NCI-H1092 treated with DMSO at 0.1 percent for 48 hours (cell line): ENCODE results near the gene IL25.
"Not testable (repeated sequence)": the region's sequence is repeated elsewhere in the genome, so short reads cannot be mapped to it uniquely, and the experiment has no call there.

ENCODE experiments used
- DNase-seq: peaks from one replicate; lab custom pipeline; 2025; lab: John Stamatoyannopoulos, UW

IL25 gene

DNA sequence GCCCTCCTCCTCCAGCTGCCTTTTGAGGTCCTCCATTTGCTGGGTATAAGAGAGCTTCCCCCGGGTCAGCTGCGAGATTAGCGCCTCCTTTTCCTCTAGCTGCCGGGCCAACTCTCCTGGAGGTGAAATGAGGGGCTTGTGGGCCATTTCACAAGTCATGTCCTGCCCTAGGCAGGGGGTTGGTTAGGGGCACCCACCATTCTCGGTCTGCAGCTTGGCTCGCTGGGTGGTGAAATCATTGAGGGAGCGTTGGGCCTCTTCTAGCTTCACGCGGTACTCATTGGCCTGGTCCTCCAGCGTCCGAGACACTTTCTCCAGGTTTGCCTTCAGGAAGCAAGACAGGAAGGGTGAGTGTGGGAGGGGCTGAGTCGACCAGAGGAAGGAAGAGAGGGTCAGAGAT, 16.8 kb downstream of the IL25 start:
- DNase-seq, result no peak

GRCh38 chr14:23389871-23390270, 17.3 kb downstream of the IL25 start:
- DNase-seq, result not testable (repeated sequence)

GRCh38 chr14:23392613-23393012, 20.0 kb downstream of the IL25 start:
- DNase-seq, result no peak

DNA sequence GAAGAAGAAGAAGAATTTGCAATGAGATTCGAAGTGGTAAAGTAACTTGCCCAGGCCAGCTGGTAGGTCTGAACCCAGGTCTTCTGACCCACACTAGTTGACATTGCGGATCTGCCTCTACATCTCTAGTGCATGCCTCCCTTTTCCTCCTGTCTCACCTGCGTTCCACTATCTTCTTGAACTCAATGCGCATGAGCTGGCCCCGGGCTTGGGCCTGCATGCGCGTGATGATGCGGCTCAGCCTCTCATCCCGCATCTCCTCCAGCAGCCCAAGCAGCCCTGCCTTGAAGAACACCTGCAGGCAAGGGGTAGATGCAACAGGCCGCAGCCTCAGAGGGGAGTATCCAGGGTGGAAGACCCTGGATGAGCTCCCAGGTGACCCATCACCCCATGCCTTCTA, 23.5 kb downstream of the IL25 start:
- DNase-seq, result no peak

- no peak for DNase-seq
These were observed 24.3 kb downstream of the IL25 start for GRCh38 chr14:23396781-23397407.

- peak; percentile 90 for DNase-seq
These were observed 25.7 kb downstream of the IL25 start for GRCh38 chr14:23398348-23398747.

DNA sequence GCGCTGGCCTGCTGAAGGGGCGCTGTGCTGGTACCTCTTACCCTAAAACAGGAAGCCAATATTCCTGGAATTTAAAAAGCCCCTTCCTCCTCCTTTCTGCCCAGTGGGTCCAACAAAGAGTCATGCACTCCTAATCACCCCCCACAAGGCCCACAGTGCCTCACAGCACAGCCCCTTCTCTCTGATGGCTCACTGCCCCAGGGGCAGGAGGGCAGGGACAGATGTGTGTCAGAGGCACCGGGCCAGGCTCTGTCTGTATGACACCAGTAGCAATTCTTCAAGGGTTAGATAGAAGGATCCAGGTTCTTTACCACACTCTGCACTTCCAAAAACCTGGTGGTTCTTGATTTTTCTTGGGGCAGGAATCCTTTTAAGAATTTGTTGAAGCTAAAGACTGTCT, 26.5 kb downstream of the IL25 start:
- no peak for DNase-seq

DNA sequence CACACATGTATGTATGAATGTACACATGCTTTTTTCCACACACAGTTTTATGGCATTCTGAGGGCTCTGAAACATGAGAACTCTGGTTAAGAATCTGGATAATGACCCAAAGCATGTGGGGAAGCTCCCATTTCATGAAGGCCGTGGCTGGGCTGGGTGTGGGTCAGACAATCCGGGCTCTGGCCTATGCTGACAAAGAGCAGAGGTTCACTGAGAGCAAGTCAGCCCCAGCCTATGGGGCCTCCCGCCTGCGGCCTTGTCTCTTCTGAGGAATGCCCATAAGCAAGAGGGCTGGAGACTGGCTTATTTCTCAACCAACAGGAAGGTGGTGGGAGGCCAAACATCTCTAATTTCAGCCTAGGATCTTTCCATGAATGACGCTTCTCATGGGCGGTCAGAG, 27.0 kb downstream of the IL25 start:
- no peak for DNase-seq

GRCh38 chr14:23400496-23401149, 28.0 kb downstream of the IL25 start:
- DNase-seq, result not testable (repeated sequence)

DNA sequence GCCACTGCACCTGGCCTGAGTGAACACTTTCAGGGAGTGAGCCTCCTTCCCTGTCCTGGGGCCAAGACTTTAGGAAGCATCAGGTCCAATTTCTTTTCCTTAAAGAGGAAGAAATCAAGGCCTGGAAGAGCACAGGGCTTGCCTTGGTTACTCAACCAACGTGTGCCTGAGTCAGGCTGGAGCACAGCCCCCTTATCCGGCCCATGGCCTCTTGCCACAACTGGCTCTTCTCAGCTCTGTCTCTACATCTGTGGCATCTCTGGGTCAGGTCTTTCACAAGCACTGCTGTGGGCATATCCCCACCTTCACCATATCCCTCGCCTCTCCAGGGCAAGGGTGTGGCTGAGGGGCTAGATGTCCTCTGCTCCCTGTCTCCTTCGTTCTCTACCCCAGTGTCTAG, 28.7 kb downstream of the IL25 start:
- DNase-seq, result no peak

DNA sequence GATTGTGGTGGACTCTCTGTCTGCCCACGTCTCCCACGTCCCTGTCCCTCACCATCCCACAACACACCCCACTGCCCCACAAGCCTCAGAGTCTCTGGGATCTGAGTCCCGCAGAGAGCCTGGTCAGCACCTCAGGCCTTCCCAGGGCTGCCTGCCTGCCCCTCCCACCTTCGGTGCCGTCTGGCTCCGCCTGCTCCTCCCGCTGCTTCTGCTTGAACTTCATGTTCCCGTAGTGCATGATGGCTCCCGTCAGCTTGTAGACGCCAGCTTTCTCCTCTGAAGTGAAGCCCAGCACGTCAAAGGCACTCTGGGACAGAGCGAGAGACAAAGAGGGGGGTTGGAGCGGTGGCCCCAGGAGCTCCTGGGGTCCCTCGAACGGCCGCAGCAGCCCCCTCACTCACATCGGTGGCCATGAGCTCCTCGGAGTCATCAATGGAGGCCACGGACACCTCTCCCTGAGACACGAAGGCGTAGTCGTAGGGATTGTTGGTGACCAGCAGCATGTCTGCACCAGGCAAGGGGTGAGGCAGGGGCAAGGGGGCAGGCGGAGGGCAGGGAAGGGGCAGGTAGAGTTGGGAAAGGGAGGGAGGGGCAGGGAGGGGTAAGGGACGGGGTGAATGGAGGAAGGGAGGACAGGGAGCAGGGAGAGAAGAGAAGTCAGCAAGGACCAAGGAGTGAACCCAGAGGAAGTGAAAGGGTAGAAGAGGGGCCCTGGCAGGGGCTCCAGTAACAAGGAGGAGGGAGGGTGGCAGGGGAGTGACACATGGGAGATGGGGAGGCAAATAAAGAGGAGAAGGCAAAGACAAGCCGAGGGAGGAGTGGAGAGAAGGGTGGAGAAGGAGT, 29.9 kb downstream of the IL25 start:
- DNase-seq, result no peak

DNA sequence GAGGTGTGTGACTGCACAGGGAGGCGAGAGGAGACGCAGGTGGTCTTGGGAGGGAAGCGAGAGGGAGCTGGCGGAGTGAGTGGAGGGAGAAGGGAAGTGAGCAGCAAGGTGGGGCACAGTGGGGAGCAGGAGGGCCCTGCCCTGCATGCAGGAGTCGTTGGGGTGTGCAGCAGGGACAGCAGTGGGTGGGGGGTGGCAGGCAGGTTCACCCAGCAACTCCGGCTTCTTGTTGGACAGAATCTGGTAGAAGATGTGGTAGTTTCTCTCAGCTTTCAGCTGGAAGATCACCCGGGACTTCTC, 30.5 kb downstream of the IL25 start:
- no peak for DNase-seq

- no peak for DNase-seq
These were observed 31.3 kb downstream of the IL25 start for GRCh38 chr14:23403908-23404307.

DNA sequence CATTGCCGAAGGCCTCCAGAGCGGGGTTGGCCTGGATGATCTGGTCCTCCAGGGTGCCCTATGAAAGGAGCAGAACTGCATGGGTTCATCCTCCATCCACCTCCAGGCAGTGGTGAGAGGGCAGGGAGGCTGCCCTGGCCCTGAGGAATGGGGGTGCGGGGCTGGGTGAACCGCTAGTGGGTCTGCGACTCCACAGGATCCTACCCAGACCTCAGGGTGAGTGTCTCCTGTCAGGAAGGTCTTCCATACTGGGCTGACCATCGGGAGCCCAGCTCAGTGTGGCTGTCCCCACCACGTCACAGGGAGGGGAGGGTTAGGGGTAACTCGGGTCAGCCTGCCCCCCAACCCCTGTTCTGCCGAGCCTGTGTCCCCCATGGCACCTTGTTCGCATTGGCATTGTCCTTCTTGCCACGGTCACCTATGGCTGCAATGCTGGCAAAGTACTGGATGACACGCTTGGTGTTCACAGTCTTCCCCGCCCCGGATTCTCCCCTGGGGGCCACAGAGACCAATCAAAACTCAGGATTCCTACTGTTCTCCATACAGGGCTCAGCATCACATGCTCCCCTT, 31.8 kb downstream of the IL25 start:
- no peak for DNase-seq

- DNase-seq, result no peak
These were observed 32.5 kb downstream of the IL25 start for GRCh38 chr14:23405096-23405495.

GRCh38 chr14:23405516-23406025, 33.0 kb downstream of the IL25 start:
- no peak for DNase-seq

DNA sequence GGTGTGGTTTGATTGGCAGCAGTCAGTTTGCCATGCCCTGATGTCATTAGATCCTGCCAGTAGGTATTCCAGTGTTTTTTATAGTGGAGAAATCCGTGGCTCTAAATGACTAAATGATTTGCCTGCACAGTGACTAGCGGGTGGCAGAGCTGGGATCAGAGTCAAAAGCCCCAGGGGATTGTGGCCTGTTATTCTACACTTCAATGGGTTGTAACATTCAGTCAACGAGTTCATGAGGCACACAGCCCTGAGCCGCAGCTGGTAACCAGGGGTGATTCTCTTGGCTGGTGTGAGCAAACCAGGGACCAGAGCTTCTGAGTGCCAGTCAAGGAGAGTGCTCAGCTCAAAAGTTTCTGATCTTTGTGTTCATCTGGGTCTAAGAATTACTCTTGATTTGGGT, 33.6 kb downstream of the IL25 start:
- DNase-seq, result peak; percentile 56

GRCh38 chr14:23406725-23407355, 34.2 kb downstream of the IL25 start:
- no peak for DNase-seq

DNA sequence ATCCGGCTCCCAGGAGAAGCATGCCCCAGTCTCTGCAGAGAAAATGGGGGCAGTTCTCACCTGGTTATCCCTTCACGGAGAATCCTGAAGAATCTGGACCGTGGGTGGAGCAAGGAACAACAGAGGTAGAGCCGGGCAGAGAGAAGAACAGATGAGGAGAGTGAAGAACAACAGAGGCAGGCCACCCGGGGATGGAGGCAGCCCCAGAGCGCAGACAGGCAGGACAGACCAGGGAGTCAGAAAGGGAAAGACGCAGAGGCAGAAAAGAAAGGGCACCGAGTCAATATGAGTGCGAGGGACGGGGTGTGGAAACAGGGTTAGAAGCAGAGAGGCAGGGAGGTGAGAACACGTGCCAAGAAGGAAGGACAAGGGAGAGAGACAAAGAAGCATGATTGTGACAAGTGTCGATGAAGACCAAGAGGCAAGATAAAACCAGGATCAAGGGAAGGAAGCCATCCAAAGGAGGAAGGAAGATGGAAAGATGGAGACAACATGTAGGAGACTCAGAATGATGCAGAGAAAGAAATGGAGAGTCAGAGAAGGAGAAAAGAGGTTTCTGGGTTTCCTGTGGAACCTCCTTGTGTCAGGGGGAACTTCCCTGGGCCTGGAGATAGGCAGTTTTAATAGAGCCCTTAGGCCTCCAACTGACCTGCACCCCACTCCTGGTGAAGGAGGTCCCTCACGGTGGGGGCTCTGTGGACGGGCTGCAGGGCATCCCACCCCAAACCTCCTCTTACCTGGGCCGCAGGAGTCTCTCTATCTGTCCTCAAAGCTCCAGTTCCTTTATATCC, 35.1 kb downstream of the IL25 start, which contains the start of gene MYH6:
Gene MYH6, minus strand, starts transcription at position 758 of the 791 bp plus-strand sequence. CDS start 1,050 bp downstream, outside the sequence.
- DNase-seq, result no peak

DNA sequence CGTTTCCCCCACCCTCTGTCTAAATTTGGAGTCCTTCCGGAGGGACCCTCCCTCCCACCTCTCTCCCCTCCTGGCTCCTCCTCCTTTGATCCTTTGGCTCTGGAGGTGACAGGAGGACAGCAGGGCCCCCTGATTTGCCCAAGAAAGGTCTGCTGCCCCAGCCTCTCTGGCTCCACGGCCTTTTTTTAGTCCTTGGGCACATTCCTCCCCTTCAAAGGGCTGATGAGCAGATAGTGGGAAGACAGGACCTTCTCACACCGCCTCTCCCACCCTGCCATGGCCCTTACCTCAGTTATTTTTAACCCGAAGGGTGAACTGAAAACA, 35.7 kb downstream of the IL25 start:
- no peak for DNase-seq

GRCh38 chr14:23409475-23409874, 36.9 kb downstream of the IL25 start:
- no peak for DNase-seq
